ENCODE measurements around the gene LSM4. TPM values are rescaled to one million over a fixed set of nuclear protein-coding genes. Genes with fewer than 3 reads are reported as not detected.

The LSM4 gene
- total and polyA plus RNA-seq, 3 donors from 2014 or later: 196 to 241 (median 212) TPM

GRCh38 chr19:18295034-18295451, 27.8 kb downstream of the LSM4 start:
- H3K36me3 ChIP-seq (ENCODE audit: low read depth, missing control alignments): no peaks in the 10 kb centered on the region
- no peaks in the 10 kb centered on the region for H3K9me3 ChIP-seq
- no peak overlapping the region for H3K4me3 ChIP-seq
- no peak for DNase-seq
- intact Hi-C loops (cut with DNase I; ENCODE audit: low total_unique reads): no loop called here
- peaks cover 30% of the 10 kb centered on the region for H3K4me1 ChIP-seq
- no peaks in the 10 kb centered on the region for H3K27me3 ChIP-seq
- no peak overlapping the region for H3K27ac ChIP-seq
- TF ChIP-seq CTCF (IDR thresholded peaks at IDR 0.05) (no peak), POLR2A (IDR thresholded peaks at IDR 0.05) (no peak)
- 85 to 93% methylated on average over 4 of the region's 4 CpGs for WGBS, 2 donors

- Histone ChIP-seq H3K36me3 (ENCODE audit: low read depth, missing control alignments) (no peaks in the 10 kb centered on the region), H3K4me3 (no peak overlapping the region), H3K9me3 (no peaks in the 10 kb centered on the region), H3K27ac (no peak overlapping the region), H3K4me1 (peaks cover 30% of the 10 kb centered on the region), H3K27me3 (no peaks in the 10 kb centered on the region)
- intact Hi-C loops (cut with DNase I; ENCODE audit: low total_unique reads): no loop called here
- no peak for DNase-seq
- TF ChIP-seq CTCF (IDR thresholded peaks at IDR 0.05) (no peak), POLR2A (IDR thresholded peaks at IDR 0.05) (no peak)
- WGBS, 2 donors: 65% methylated on average over 8 of the region's 9 CpGs; no CpG with 5 or more reads in 1 of the 2 donors
These were observed 28.4 kb downstream of the LSM4 start for GRCh38 chr19:18294467-18294864.

DNA sequence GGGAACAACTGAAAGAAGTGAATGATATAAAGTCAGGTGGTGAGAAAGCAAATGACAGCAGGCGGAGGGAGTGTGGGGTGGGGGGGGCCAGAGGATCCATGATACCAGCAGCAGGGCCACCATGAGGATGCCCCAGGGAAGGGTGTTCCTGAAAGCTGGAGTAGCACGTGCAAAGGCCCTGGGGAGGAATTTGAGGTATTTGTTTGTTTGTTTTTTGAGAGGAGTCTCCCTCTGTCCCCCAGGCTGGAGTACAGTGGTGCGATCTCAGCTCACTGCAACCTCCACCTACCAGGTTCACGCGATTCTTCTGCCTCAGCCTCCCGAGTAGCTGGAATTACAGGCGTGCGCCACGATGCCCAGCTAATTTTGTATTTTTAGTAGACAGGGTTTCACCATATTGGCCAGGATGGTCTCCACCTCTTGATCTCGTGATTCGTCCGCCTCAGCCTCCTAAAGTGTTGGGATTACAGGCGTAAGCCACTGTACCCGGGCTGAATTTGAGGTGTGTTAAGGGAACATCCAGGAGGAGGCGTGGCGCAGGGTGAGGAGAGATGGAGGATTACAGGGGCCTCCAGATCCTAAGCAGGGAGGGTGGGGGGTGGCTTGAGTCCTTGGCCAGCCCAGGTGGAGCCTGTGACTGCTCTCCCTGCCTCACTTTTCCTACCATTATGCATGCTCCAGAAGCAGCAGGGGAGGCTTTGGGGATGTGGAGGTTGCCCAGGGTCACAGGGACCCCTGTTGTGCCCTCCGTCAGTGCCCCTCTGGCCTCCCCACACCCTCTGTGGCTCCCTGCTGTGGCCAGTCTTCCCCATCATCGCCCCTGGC, 29.0 kb downstream of the LSM4 start:
- TF ChIP-seq POLR2A (IDR thresholded peaks at IDR 0.05): no peak
- TF ChIP-seq CTCF (IDR thresholded peaks at IDR 0.05): no peak
- 59 to 65% methylated on average over 8 to 18 of the region's 18 CpGs for WGBS, 2 donors
- intact Hi-C loops (cut with DNase I; ENCODE audit: low total_unique reads): no loop called here
- no peaks in the 10 kb centered on the region for H3K36me3 ChIP-seq (ENCODE audit: low read depth, missing control alignments)
- no peaks in the 10 kb centered on the region for H3K9me3 ChIP-seq
- H3K27ac ChIP-seq: peak overlapping the region; percentile 98 to 99
- no peak for DNase-seq
- no peak overlapping the region for H3K4me3 ChIP-seq
- H3K4me1 ChIP-seq: peaks cover 30% of the 10 kb centered on the region
- H3K27me3 ChIP-seq: no peaks in the 10 kb centered on the region

GRCh38 chr19:18292810-18293641, 29.9 kb downstream of the LSM4 start:
- intact Hi-C loops (cut with DNase I; ENCODE audit: low total_unique reads): no loop called here
- 5% methylated on average over 20 to 31 of the region's 31 CpGs for WGBS, 2 donors

More at GRCh38 chr19:18292810-18293641, 29.9 kb downstream of the LSM4 start:
- peak; percentile 79 for DNase-seq
- Histone ChIP-seq H3K9me3 (no peaks in the 10 kb centered on the region), H3K4me1 (peaks cover 30% of the 10 kb centered on the region), H3K4me3 (peak overlapping the region; percentile 60 to 70), H3K36me3 (ENCODE audit: low read depth, missing control alignments) (no peaks in the 10 kb centered on the region), H3K27ac (peak overlapping the region; percentile 98 to 99), H3K27me3 (no peaks in the 10 kb centered on the region)
- TF ChIP-seq POLR2A (IDR thresholded peaks at IDR 0.05): no peak
- TF ChIP-seq CTCF (IDR thresholded peaks at IDR 0.05): peak in 1 of 3 experiments; percentile 14
